ENCODE measurements around the gene ESRRA.
A peak's percentile ranks its signal among the peaks of the same experiment; 100 is the strongest.

Gene ESRRA

DNA sequence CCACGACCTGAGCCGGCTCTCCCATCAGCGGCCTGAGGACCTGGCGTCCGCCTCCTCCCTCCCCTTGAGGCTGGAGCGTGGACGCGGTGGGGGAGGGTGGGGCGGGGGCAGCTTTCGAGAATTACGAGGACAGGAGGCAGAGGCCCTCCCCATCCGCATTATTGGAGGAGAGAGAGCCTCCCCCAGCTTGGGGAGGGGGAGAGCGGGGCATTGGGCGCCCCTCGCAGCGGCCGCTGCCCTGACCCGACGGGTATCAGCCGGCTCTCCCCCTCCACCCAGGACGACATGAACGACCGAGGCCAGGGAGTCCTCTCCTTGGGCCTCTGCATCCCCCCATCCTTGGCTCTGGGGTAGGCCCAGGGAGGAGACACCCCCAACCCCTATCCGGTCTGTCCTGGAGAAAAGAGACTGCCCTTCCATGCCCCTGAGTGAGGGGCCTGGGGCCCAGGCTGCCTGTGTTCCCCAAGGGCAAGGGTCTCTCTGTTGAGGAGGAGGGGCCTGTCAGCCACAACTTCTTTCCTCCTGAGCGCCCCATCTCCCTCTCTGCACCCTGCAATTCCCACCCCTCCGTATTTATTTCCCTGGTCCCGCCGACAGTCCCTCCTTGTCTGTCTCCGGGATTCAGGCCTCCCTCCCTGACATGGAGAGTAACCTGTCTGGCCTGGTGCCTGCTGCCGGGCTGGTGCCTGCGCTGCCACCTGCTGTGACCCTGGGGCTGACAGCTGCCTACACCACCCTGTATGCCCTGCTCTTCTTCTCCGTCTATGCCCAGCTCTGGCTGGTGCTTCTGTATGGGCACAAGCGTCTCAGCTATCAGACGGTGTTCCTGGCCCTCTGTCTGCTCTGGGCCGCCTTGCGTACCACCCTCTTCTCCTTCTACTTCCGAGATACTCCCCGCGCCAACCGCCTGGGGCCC, 19.2 kb upstream of the ESRRA start:
- DNase-seq (ENCODE audit: low read depth, low spot score): no peak
- Histone ChIP-seq H3K27me3 (ENCODE audit: control insufficient read depth, insufficient read depth, low read length) (peaks cover 12% of the 10 kb centered on the region), H3K4me1 (ENCODE audit: control insufficient read depth, insufficient read depth, low read length) (peaks cover 5% of the 10 kb centered on the region; the same call in 1 of the 2 replicates), H3K36me3 (ENCODE audit: control insufficient read depth, insufficient read depth, low read length) (no peaks in the 10 kb centered on the region), H3K9me3 (ENCODE audit: control insufficient read depth, insufficient read depth, low read length) (no peaks in the 10 kb centered on the region), H3K4me3 (ENCODE audit: low read length) (peak overlapping the region; percentile 83; the same call in 1 of the 2 replicates), H3K27ac (ENCODE audit: low read length) (no peak overlapping the region)
- WGBS (ENCODE audit: insufficient coverage, insufficient read length): no CpG with 5 or more reads among the region's 40 CpGs

DNA sequence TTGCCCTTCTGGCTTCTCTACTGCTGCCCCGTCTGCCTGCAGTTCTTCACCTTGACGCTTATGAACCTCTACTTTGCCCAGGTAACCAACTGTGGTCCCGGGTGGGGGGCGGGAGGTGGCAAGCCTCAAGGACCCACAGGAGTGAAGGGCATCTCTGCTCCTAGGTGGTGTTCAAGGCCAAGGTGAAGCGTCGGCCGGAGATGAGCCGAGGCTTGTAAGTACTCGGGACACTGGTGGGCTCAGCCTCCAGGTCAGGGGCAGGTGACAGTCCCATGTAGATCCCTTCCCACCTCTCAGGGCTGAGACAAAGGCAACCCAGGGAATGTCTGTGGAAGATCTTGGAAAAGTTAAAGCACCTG, 18.5 kb upstream of the ESRRA start:
- no CpG with 5 or more reads among the region's 9 CpGs for WGBS (ENCODE audit: insufficient coverage, insufficient read length)
- no peak overlapping the region for H3K4me3 ChIP-seq (ENCODE audit: low read length)

DNA sequence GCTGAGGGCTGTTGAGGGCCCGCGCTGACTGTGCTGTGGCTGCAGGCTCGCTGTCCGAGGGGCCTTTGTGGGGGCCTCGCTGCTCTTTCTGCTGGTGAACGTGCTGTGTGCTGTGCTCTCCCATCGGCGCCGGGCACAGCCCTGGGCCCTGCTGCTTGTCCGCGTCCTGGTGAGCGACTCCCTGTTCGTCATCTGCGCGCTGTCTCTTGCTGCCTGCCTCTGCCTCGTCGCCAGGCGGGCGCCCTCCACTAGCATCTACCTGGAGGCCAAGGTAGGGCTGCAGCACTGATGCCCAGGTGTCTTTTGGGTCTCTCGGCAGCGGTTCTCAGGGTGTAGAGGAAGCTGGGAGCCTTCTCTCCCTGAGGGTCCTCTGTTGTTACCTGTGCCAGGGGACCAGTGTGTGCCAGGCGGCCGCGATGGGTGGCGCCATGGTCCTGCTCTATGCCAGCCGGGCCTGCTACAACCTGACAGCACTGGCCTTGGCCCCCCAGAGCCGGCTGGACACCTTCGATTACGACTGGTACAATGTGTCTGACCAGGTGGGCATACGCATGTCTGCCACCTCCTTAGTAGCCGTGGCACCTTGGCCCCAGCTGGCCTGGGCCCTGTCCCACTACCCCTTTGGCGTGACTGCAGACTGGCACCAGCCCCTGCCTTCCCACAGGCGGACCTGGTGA, 17.5 kb upstream of the ESRRA start:
- Histone ChIP-seq H3K9me3 (ENCODE audit: control insufficient read depth, insufficient read depth, low read length) (no peaks in the 10 kb centered on the region), H3K27ac (ENCODE audit: low read length) (no peak overlapping the region), H3K27me3 (ENCODE audit: control insufficient read depth, insufficient read depth, low read length) (peaks cover 26% of the 10 kb centered on the region), H3K4me3 (ENCODE audit: low read length) (no peak overlapping the region; the same call in 1 of the 2 replicates), H3K36me3 (ENCODE audit: control insufficient read depth, insufficient read depth, low read length) (no peaks in the 10 kb centered on the region), H3K4me1 (ENCODE audit: control insufficient read depth, insufficient read depth, low read length) (peaks cover 9% of the 10 kb centered on the region; the same call in 1 of the 2 replicates)
- WGBS (ENCODE audit: insufficient coverage, insufficient read length): no CpG with 5 or more reads among the region's 33 CpGs
- no peak for DNase-seq (ENCODE audit: low read depth, low spot score)

More for the DNA sequence above, 18.5 kb upstream of the ESRRA start:
- no peak for DNase-seq (ENCODE audit: low read depth, low spot score)
- Histone ChIP-seq H3K4me1 (ENCODE audit: control insufficient read depth, insufficient read depth, low read length) (peaks cover 5% of the 10 kb centered on the region; the same call in 1 of the 2 replicates), H3K27ac (ENCODE audit: low read length) (no peak overlapping the region), H3K36me3 (ENCODE audit: control insufficient read depth, insufficient read depth, low read length) (no peaks in the 10 kb centered on the region), H3K27me3 (ENCODE audit: control insufficient read depth, insufficient read depth, low read length) (peaks cover 16% of the 10 kb centered on the region), H3K9me3 (ENCODE audit: control insufficient read depth, insufficient read depth, low read length) (no peaks in the 10 kb centered on the region)

DNA sequence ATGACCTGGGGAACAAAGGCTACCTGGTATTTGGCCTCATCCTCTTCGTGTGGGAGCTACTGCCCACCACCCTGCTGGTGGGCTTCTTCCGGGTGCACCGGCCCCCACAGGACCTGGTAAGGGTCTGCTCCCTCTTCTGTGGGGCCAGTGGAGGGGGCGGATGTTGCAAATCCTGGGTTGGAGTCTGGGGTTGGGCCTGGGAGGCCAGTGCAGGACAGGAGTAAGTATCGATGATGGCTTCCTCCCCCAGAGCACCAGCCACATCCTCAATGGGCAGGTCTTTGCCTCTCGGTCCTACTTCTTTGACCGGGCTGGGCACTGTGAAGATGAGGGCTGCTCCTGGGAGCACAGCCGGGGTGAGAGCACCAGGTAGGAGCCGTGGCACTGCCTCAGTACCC, 17.0 kb upstream of the ESRRA start:
- Histone ChIP-seq H3K9me3 (ENCODE audit: control insufficient read depth, insufficient read depth, low read length) (no peaks in the 10 kb centered on the region), H3K36me3 (ENCODE audit: control insufficient read depth, insufficient read depth, low read length) (no peaks in the 10 kb centered on the region), H3K27me3 (ENCODE audit: control insufficient read depth, insufficient read depth, low read length) (peaks cover 31% of the 10 kb centered on the region), H3K4me3 (ENCODE audit: low read length) (no peak overlapping the region), H3K4me1 (ENCODE audit: control insufficient read depth, insufficient read depth, low read length) (peaks cover 9% of the 10 kb centered on the region; the same call in 1 of the 2 replicates), H3K27ac (ENCODE audit: low read length) (no peak overlapping the region)
- no peak for DNase-seq (ENCODE audit: low read depth, low spot score)
- WGBS (ENCODE audit: insufficient coverage, insufficient read length): no CpG with 5 or more reads among the region's 9 CpGs

DNA sequence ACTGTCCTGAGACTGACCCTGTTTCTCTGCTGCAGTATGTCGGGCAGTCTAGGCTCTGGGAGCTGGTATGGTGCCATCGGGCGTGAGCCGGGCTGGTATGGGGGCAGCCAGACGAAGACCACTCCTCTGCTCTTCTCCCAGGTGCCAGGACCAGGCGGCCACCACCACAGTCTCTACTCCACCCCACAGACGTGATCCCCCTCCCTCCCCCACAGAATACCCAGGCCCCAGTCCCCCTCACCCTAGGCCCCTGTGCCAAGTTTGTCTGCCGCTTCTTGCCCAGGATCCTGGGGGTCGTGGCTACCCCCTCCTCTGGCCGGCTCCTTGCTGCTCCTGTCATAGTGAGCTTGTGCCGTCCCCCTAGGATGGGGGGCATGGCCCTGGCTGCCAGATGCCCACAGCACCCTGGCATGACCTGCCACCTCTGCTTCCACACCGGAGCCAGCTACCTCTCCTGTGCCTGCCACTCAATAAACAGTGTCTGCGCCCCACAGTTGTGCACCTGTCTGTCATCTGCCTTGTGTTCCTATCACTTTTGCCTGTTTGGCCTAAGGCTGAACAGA, 16.2 kb upstream of the ESRRA start:
- WGBS (ENCODE audit: insufficient coverage, insufficient read length): no CpG with 5 or more reads among the region's 13 CpGs
- Histone ChIP-seq H3K36me3 (ENCODE audit: control insufficient read depth, insufficient read depth, low read length) (no peaks in the 10 kb centered on the region), H3K27me3 (ENCODE audit: control insufficient read depth, insufficient read depth, low read length) (peaks cover 39% of the 10 kb centered on the region), H3K9me3 (ENCODE audit: control insufficient read depth, insufficient read depth, low read length) (no peaks in the 10 kb centered on the region), H3K4me3 (ENCODE audit: low read length) (no peak overlapping the region), H3K4me1 (ENCODE audit: control insufficient read depth, insufficient read depth, low read length) (peaks cover 9% of the 10 kb centered on the region; the same call in 1 of the 2 replicates), H3K27ac (ENCODE audit: low read length) (no peak overlapping the region)
- DNase-seq (ENCODE audit: low read depth, low spot score): no peak

DNA sequence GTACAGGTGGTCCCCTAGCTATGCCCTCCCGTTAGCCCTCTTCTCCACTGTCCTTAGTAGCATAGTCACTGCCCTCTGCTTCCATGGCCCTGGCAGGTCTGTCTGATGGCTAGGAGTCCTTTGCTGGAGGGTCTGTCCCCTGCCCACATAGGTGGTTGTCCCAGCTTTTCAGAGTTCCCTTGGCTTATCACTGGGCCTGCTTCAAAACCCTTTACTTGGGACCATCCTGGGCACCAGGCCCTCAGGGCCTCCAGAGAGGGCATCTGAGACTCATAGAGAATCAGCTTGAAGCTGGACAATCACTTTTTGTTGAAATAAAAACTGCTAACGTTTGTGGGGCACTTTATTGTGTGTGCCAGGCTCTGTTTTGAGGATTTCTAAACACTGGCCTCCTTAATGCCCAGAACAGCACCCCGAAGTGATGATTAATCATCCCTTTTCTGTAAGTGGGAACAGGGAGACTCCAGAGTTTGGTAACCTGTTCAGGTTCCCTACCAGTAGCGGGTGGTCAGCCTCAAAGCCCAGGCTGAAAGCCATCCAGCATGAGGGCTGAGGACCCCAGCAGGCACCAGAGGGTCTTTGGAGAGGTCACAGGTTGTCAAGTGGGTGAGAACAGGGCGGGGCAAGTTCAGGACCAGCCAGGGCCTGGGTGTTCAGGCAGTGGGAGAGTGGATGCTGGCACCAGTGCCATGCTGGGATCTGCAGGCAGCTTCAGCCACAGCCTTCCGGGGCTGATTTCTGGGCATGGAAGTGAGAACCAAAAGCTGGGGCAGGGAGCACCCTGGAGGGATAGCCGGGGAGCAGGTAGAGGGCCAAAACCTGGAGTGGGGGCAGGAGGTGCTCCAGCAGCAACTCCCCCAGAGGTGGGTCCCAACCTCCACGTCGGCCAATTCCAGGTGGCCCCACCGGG, 14.7 kb upstream of the ESRRA start:
- no CpG with 5 or more reads among the region's 10 CpGs for WGBS (ENCODE audit: insufficient coverage, insufficient read length)
- Histone ChIP-seq H3K9me3 (ENCODE audit: control insufficient read depth, insufficient read depth, low read length) (no peaks in the 10 kb centered on the region), H3K27me3 (ENCODE audit: control insufficient read depth, insufficient read depth, low read length) (peaks cover 53% of the 10 kb centered on the region), H3K27ac (ENCODE audit: low read length) (no peak overlapping the region), H3K36me3 (ENCODE audit: control insufficient read depth, insufficient read depth, low read length) (no peaks in the 10 kb centered on the region), H3K4me3 (ENCODE audit: low read length) (no peak overlapping the region), H3K4me1 (ENCODE audit: control insufficient read depth, insufficient read depth, low read length) (peaks cover 9% of the 10 kb centered on the region; the same call in 1 of the 2 replicates)
- no peak for DNase-seq (ENCODE audit: low read depth, low spot score)

DNA sequence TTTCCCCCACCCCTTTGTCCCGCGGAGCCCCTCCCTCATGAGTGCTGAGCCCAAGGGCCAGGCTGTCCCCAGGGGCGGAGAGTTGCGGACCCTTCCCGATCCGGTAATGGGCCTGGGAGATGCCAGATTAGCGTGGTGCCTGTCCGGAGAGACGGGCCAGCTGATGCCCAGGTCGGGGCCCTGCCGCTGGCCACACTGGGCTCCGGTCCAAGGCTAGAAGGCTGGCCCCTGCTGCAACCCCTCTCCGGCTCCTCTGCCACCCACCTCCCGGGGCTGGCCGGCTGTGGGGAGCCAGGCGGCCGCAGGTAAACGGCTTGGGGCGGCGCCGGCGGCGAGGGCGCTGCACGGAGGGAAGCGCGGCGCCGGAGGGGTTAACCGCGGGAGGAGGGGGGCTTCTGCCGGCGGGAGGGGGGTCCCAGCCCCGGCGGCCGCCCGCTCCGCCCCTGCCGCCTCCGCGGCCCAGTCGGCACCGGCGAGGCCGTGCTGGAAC, 14.0 kb upstream of the ESRRA start, which contains the start of gene KCNK4:
TSS of gene KCNK4 (plus strand) at position 41 of the 490 bp plus-strand sequence. CDS start 1,717 bp downstream, outside the sequence.
- DNase-seq (ENCODE audit: low read depth, low spot score): no peak
- peaks cover 60% of the 10 kb centered on the region for H3K27me3 ChIP-seq (ENCODE audit: control insufficient read depth, insufficient read depth, low read length)
- H3K4me3 ChIP-seq (ENCODE audit: low read length): peak within 1 kb of the TSS; percentile 33; the same call in 1 of the 2 replicates
- H3K4me1 ChIP-seq (ENCODE audit: control insufficient read depth, insufficient read depth, low read length): peaks cover 6% of the 10 kb centered on the region; the same call in 1 of the 2 replicates
- H3K36me3 ChIP-seq (ENCODE audit: control insufficient read depth, insufficient read depth, low read length): no peaks in the 10 kb centered on the region
- H3K9me3 ChIP-seq (ENCODE audit: control insufficient read depth, insufficient read depth, low read length): no peaks in the 10 kb centered on the region
- no peak within 1 kb of the TSS for H3K27ac ChIP-seq (ENCODE audit: low read length)
- no CpG with 5 or more reads among the region's 45 CpGs for WGBS (ENCODE audit: insufficient coverage, insufficient read length)

DNA sequence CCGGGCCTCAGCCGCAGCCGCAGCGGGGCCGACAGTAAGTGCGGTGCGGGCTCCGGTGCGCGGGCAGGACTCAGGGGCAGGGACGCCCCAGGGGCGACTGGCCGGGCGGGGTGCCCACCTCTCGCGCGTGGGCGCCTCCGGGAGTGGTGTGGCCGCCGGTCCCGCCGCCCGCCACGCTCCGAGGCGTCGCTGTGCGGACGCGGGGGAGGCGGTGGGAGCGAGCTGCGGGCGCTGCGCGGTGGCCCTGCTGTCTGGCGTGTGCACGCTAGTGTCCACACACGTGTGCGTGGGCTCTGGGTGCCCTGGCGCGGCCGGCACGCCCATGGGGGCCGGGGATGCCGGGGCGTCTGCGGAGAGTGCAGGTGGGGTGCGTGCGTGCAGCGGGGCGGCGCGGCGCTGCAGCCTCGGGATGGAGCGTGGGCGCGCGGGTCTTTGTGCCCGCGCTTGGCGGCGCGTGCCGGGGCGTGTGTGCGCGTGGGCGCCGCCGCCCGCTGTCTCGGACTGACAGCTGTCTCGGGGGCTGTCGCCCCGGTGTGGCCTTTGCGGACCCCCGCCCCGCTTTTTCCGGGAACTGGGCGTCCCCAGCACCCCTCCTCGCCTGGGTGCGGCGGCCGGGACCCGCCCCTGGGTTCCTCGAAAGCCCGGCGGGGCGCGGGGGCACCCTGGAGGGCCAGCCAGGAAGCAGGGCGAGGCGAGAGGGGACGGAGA, 13.4 kb upstream of the ESRRA start:
- H3K4me3 ChIP-seq (ENCODE audit: low read length): peak overlapping the region; percentile 33; the same call in 1 of the 2 replicates
- no peaks in the 10 kb centered on the region for H3K36me3 ChIP-seq (ENCODE audit: control insufficient read depth, insufficient read depth, low read length)
- no peak overlapping the region for H3K27ac ChIP-seq (ENCODE audit: low read length)
- H3K9me3 ChIP-seq (ENCODE audit: control insufficient read depth, insufficient read depth, low read length): no peaks in the 10 kb centered on the region
- no CpG with 5 or more reads among the region's 96 CpGs for WGBS (ENCODE audit: insufficient coverage, insufficient read length)
- H3K4me1 ChIP-seq (ENCODE audit: control insufficient read depth, insufficient read depth, low read length): peaks cover 4% of the 10 kb centered on the region; the same call in 1 of the 2 replicates
- DNase-seq (ENCODE audit: low read depth, low spot score): no peak
- H3K27me3 ChIP-seq (ENCODE audit: control insufficient read depth, insufficient read depth, low read length): peaks cover 66% of the 10 kb centered on the region
